Inflammatory macrophage (primary cell): ENCODE results near the gene HHAT.
A peak's percentile ranks its signal among the peaks of the same experiment; 100 is the strongest.
"Not testable (repeated sequence)": the region's sequence is repeated elsewhere in the genome, so short reads cannot be mapped to it uniquely, and the experiment has no call there.

Experiments used
- DNase-seq, 2 donors: peaks; one replicate each; pipeline ENCODE4 v3.0.0-alpha.2; 2020 to 2022

Gene HHAT

GRCh38 chr1:210400043-210400840, 71.5 kb downstream of the HHAT start:
- peak; percentile 58 to 64 for DNase-seq

DNA sequence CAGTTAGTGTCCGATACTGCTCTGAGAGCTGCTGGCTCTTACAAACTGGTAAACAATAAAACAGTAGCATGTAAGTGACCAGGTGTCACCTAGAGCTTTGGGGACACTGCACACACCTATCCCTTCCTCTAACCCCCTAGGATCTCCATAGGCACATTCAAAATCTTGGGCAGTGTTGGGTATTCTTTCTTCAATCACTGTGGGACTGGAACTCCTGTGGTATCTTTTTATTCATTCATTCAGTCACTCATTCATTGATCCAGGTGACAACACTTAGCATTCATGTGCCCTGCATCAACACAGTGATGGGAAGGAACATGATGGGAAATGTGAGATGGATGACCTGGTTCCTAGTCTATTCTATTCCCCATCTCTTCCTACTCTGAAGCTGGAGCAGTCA, 73.9 kb downstream of the HHAT start:
- no peak for DNase-seq

GRCh38 chr1:210405316-210405715, 76.6 kb downstream of the HHAT start:
- no peak for DNase-seq

- not testable (repeated sequence) for DNase-seq
Observed at GRCh38 chr1:210406341-210406740, 77.6 kb downstream of the HHAT start.

GRCh38 chr1:210407207-210407886, 78.6 kb downstream of the HHAT start:
- DNase-seq = peak; percentile 62 to 73

DNA sequence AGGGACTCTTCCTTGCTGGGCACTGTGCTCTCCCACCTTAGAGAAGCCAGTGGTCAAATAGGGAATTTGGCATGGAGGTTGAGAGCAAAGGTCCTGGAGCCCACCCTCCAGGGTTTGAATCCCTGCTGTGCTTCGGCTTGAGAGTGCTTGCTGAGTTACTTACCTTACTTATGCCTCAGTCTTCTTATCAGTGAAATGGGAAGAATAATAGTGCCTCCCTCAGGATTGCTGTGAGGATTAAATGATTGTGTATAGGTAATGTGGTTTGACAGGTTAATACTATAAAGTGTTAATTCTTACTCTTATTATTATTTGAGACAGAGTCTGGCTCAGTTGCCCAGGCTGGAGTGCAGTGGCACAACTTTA, 79.2 kb downstream of the HHAT start:
- no peak for DNase-seq

DNA sequence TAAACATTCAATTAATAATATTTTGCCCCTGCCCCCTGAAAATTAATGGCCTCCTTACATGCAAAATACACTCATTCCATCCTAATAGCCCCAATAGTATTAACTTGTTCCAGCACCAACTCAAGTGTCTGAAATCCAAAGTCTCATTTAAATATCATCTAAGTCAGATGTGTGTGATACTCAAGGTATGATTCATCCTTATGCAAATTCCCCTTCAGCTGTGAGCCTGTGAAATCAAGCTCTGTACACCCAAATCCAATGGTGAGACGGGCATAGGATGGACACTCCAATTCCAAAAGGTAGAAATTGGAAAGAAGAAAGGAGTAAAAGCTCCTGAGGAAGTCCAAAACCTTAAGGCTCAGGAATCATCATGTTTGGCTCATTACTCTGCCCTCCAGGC, 83.5 kb downstream of the HHAT start:
- no peak for DNase-seq

DNA sequence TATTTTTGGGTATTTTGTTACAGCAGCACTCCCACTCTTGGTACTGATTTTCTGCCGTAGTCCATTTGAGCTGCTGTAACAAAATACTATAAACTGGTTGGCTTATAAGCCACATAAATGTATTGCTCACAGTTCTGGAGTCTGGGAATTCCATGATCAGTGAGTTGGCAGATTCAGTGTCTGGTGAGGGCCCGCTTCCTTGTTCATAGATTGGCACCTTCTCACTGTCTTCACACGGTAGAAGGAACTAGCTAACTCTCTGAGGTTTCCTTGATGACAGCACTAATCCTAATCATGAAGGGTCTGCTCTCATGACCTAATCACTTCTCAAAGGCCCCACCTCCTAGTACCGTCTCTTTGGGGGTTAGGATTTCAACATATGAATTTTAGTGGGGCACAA, 85.2 kb downstream of the HHAT start:
- no peak for DNase-seq

- DNase-seq = no peak
Observed at GRCh38 chr1:210415846-210416448, 87.2 kb downstream of the HHAT start.

DNA sequence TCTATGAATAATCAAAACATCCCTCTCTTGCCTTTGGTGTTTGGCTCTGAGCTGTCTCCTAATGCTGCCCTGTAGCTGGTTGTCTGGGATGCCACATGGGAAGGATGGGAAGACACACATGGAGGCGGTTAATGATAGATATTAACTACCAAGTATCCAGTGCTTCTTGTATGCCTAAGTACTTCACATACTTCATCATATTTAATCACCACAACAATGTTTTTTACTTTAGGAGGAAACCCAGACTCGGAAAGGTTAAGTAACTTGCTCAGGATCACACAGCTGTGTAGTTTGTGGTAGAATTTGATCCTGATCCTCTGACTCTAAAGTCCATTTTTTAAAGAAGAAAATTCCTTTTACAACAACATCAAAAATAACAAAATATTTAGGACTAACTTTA, 88.0 kb downstream of the HHAT start:
- DNase-seq = no peak

GRCh38 chr1:210417881-210418280, 89.2 kb downstream of the HHAT start:
- DNase-seq = no peak

DNA sequence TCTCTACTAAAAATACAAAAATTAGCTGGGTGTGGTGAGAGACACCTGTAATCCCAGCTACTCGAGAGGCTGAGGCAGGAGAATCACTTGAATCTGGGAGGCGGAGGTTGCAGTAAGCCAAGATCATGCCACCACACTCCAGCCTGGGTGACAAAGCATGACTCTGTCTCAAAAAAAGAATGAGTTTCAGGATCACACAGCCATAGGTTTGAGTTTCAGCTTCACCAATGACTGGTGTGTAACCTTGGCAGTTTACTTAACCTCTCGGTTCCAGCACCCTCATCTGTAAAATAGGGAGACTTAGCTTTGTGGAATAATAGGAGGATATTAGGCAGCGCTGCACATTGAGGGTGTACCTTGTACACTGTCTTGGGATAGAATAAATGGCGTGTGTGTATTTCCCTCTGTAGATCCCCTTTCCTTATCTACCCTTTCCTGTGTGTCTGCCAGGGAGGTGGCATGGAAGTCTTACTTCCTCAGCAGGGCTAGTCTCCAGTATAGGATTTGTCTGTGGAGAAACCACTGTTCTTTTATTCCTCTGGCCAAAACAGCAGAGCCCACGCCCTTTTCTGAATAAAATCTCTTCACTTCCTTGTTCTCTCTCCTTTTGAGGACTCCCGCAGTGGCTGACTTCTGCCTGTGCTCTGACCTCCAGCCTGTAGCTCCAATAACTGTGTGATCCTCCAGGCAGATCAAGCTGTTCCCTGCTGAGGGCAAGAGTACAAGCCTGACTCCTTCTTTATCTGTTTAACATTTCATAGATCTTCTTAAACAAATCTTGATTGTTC, 90.4 kb downstream of the HHAT start:
- no peak for DNase-seq

DNA sequence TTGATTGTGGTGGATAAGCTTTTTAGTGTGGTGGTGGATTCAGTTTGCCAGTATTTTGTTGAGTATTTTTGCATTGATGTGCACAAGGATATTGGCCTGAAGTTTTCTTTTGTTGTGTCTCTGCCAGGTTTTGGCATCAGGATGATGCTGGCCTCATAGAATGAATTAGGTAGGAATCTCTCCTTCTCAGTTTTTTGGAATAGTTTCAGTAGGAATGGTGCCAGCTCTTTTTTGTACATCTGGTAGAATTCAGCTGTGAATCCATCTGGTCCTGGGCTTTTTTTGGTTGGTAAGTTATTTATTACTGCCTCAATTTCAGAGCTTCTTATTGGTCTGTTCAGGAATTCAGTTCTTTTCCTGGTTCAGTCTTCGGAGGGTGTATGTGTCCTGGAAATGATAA, 98.0 kb downstream of the HHAT start:
- DNase-seq = not testable (repeated sequence)

DNA sequence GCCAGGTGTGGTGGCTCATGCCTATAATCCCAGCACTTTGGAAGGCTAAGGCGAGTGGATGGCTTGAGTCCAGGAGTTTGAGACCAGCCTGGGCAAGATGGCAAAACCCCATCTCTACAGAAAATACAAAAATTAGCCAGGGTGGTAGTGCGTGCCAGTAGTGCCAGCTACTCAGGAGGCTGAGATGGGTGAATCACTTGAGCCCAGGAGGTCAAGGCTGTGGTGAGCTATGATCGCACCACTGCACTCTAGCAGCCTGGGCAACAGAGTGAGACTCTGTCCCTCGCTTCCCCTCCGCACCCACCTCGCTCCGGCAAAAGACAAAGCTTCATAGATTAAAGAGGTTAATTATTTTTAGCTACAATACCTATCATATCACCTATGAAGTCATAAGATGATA, 100.0 kb downstream of the HHAT start:
- no peak for DNase-seq

DNA sequence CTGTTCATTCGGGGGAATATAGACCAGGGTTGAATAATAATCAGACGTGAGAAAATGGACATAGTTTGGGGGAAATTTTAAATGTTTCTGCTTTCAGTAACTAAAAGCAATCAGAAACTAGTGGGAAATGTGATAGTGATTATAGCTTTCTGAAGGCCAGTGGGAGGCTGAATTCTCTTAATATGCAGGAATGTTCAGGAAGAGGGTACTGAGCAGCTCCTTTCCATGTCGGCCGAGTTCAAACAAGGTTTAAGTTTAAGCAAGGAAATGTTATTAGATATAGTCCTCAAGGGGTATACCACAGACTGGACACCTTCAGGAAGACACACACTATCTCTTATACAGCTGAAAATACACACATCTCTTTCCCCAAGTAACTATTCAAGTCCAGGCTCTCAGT, 105.5 kb downstream of the HHAT start:
- no peak for DNase-seq

DNA sequence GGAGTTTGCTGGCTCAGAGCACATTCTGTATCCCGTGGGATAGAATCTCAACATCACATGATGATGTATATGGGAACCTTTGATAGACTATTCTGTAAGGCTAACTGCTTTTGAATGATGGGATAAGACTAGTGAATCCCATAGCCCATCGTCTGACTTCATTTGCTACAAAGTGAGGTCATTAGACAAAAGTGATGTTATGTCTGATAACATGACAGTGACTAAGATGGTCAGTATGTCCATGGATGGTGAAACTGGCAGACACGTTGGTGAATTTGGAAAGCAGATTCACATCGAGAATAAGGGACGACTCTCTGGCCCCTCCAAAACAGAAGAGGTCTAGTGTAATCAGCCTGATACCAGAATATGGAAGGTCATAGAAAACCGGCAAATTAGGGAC, 108.4 kb downstream of the HHAT start:
- DNase-seq = no peak

GRCh38 chr1:210437781-210438180, 109.1 kb downstream of the HHAT start:
- DNase-seq = no peak

GRCh38 chr1:210438928-210439841, 110.5 kb downstream of the HHAT start:
- DNase-seq = no peak

DNA sequence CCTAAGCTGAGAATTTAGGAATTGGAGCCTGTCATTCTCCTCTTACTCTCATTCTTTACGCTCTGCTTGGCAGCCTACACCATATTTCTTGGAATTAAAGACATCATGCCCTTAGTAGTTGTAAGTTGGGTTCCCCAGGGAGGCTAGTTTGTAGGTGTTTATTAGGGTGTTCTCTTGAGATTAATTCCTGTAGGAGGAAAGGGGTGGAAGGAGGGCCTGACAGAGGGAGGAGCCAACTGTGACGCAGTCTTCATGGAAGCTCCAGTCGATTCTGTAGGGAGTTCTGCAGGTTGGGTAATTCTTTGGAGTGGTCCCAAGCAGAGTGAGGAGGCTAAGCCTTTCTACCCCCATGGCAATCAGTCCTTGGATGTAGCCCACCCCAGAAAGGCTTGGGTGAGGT, 111.4 kb downstream of the HHAT start:
- DNase-seq = no peak

GRCh38 chr1:210441028-210441427, 112.3 kb downstream of the HHAT start:
- peak in 1 of 2 donors; percentile 3 for DNase-seq

GRCh38 chr1:210445485-210445884, 116.8 kb downstream of the HHAT start:
- no peak for DNase-seq

DNA sequence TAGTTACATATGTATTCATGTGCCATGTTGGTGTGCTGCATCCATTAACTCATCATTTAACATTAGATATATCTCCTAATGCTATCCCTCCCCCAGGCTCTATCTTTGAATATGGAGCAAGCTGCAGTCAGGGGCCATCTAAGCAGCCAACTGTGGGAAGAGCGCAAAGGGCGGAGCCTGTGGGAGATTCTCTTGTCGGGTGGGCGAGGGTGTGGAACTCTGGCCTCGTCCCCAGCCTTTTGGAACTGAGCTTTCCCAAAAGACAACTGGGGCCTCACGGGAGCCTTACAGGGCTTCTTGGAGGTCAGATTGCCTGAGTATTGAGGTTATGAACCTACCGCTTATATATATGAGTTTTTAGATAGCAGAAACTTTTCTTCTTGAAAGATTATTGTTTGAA, 117.2 kb downstream of the HHAT start:
- no peak for DNase-seq
